ENCODE results near the gene OR2J2.
A peak's percentile ranks its signal among the peaks of the same experiment; 100 is the strongest.
"Not testable (repeated sequence)": the region's sequence is repeated elsewhere in the genome, so short reads cannot be mapped to it uniquely, and the experiment has no call there.

Gene OR2J2

DNA sequence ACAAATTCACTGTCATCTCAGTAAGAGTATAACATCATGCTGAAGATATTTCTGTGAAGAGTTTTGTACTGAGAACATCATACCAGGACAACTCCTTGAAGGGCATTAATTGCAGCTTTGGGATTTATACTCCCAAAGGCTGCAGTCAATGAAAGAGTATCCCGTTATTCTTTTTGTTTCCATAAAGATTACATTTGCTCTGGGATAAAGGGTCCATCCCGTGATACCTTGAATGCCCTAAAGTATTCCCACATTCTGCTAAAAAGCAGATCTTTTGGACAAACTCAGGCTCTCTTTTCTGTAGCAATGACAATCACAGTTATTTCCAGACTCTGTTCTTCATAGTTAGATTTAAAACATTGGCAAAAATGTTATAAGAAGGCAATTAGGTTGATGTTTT, at the start of gene OR2J2:
TSS of gene OR2J2 (plus strand) at position 301 of the 400 bp plus-strand sequence. CDS start 2,729 bp downstream, outside the sequence.
- not testable (repeated sequence) for DNase-seq

DNA sequence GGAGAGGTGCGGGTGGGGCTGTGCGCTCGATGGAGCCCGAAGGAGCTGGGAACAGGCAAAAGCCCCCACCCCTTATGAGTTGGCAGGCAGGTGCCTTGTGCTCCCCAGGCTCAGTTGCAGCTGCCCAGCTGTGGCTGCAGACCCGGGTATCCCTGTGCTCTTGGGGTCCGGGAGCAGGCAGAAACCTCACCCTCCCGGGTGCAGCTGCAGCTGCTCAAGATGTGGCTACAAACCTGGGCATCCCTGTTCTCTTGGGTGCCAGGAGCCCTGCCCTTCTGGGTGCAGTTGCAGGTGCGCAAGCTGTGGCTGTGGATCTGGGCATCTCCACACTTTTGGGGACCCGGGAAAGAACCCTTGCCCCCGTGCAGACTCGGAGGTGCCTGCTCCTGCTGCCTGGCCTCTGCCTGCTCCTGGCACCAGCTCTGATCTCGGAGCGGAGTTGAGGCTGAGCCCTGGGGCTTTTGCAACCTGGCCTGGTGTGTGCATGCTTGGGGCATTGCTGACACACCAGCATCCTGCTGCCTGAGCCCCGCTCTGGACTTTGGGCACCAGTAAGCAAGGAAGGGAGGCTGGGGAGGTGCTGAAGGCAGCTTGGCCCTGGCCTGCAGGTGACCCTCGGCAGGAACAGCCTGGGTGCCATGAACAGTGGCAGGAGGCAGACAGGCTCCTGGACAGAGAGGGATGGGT, 41.2 kb upstream of the OR2J2 start:
- no peak for DNase-seq

DNA sequence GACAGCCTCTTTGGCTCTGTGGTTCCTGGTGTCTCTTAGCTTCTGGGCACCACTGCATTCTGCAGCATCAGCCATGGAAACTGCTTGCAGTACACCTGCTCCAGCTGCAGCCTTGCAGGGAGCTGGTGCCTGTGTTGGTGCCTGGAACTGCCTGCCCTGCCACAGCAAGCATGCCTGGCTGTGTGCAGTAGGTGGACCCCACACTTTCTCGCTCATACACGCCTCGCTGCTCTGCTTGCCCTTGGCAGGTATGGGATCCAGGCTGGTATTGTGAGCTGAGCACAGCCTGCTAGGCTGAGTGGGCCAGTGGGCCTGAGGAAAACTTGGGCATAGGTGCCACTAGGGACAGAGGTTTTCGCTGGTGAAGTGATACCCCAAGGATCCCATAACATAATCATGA, 40.1 kb upstream of the OR2J2 start:
- DNase-seq = no peak

DNA sequence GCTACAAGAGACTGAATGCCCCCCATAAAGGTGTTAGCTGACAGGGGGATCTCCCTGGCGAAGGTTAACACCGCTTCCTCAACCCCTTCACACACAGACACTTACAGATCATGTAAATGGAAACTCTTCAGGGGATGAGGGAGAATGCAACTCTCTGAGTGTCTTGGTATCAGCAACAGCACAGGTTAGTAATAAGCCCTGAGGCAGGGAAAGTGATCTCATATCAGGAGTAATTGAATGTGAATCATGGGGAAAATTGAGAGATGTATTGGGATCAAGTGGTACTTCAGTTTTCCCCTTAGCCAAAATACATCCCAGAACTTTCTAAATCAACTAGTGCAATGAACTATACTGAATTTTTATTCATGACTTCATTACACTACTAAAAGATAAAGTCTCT, 39.0 kb upstream of the OR2J2 start:
- DNase-seq = no peak

DNA sequence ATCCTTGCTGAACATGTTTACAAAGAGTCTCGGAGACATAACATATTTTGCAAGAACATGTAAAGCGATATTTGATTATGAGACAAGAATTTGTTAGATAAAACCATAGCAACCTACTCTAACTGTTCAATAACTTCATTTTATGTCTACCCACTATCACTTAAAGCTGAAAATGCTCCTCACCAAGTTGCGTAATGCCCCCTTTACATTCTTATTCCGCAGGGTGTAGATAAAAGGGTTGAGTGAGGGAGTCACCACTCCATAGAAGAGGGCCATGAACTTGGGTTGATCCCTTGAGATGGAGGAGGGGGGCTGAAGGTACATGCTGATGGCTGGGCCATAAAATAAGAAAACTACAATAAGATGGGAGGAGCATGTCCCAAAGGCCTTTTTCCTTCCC, 33.0 kb upstream of the OR2J2 start:
- no peak for DNase-seq

DNA sequence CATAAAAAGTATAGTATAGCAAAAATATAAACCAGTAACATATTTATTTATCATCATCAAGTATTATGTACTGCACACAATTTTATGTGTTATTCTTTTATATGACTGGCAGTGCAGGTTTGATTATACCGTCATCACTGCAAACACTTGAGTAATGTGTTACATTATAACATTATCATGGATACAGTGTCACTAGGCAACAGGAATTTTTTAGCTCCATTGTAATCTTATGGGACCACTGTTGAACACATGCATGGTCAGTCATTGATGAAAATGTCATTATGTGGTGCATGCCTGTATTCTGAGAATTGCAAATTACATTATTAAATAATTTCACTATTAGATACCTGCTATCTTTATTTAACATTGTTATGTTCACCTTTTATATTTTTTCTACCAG, 29.1 kb upstream of the OR2J2 start:
- DNase-seq = no peak

DNA sequence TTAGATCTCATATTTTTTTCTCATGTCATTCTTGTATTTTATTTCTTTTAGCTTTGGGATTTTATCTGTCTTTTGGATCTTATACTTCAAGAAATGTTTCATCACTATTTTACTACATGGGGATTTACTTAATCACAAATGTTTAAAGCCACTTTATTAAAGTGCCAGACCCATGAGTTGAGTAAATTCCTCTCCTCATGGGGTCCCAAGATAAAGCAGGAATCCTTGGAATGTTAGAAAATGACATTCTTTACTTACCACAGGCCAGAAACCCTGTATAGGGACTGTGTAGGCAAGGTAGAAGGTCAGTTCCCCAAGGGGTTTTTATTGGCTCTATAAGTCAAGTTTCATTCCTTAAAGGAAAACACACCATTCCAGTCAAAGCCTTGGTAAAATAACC, 28.4 kb upstream of the OR2J2 start:
- peak; percentile 19 for DNase-seq

DNA sequence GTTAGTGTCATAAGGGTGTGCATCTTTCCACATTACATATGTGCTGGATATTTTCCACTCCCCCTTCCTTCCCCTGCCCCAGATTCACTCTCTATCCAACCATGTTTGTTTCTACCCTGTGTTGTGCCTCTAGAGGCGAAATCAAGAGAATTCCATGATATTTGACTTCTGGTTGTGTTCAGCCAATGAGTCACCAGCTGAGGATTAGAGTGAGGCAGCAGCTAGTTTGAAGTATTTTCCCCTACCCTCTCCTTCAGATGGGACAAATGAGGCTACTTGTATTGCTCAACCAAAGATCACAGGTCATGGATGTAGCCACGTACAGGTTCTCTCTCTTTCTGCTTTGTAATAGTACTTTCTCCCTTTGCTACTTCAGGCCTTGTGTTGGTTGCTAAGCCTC, 24.5 kb upstream of the OR2J2 start:
- DNase-seq = no peak

DNA sequence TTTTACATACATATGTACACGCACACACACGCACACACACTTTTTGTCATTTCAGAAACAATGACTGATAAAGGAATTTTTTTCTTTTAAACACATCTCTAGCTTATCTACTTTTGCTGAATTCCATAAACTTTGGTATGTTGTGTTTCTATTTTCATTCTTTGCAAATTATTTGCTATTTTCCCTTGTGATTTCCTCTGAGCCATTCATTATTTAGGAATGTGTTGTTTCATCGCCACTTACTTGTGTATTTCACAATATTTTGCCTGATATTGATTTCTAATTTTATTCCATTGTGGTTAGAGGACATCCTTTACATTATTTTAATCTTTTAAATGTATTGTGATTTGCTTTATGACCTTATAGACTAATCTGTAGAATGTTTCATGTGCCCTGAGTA, 23.6 kb upstream of the OR2J2 start:
- DNase-seq = no peak

DNA sequence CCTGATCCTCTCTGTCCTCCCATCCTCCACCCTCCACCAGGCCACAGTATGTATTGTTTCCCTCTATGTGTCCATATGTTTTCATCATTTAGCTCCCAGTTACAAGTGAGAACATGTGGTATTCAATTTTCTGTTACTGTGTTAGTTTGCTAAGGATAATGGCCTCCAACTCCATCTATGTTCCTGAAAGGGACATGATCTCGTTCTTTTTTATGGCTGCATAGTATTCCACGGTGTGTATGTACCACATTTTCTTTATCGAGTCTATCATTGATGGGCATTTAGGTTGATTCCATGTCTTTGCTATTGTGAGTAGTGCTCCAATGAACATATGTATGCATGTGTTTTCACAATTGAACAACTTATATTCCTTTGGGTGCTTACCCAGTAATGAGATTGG, 21.3 kb upstream of the OR2J2 start:
- not testable (repeated sequence) for DNase-seq

DNA sequence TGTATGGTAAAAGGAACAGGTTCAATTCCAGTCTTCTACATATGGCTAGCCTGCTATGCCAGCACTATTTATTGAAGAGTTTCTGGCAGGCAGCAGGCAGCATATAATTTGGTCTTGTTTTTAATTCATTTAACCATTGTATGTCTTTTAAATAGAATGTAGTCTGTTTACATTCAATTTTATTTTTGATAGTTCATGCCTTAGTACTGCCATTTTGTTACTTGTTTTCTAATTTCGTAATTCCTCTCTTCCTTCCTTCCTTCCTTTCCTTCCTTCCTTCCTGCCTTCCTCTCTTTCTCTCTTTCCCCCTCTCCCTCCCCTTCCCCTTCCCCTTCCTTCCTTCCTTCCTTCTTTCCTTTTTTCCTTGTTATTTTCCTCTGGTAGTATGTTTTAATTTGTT, 17.6 kb upstream of the OR2J2 start:
- DNase-seq = no peak

DNA sequence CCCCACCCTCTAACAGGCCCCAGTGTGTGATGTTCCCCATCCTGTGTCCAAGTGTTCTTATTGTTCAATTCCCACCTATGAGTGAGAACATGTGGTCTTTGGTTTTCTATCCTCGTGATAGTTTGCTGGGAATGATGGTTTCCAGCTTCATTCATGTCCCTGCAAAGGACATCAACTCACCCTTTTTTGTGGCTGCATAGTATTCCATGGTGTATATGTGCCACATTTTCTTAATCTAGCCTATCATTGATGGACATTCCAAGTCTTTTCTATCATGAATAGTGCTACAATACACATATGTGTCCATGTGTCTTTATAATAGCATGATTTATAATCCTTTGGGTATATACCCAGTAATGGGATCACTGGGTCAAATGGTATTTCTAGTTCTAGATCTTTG, 15.5 kb upstream of the OR2J2 start:
- DNase-seq = not testable (repeated sequence)

DNA sequence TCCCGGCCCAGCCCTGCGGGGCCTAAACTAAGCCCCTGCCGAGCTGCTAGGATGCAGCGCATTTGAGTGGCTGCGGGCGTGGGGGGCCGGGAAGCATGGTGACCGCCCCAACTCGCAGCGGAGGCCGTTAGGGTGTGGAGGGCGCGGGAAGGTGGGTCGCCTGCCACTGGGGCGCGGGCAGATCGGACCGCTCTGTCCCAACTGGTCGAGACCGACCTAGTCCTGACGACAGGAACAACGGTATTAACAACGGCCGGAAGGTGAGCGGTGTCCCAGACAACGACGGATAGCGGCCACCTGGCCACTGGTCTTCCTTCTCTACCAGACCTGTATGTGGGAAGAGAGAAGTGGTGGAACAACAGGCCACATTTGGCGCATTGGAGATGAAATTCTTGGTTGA, 10.8 kb upstream of the OR2J2 start:
- DNase-seq = not testable (repeated sequence)

DNA sequence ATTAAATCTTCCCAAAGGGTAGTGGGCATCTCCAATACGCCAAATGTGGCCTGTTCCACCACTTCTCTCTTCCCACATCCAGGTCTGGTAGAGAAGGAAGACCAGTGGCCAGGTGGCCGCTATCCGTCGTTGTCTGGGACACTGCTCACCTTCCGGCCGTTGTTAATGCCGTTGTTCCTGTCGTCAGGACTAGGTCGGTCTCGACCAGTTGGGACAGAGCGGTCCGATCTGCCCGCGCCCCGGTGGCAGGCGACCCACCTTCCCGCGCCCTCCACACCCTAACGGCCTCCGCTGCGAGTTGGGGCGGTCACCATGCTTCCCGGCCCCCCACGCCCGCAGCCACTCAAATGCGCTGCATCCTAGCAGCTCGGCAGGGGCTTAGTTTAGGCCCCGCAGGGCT, 5.1 kb upstream of the OR2J2 start:
- not testable (repeated sequence) for DNase-seq

DNA sequence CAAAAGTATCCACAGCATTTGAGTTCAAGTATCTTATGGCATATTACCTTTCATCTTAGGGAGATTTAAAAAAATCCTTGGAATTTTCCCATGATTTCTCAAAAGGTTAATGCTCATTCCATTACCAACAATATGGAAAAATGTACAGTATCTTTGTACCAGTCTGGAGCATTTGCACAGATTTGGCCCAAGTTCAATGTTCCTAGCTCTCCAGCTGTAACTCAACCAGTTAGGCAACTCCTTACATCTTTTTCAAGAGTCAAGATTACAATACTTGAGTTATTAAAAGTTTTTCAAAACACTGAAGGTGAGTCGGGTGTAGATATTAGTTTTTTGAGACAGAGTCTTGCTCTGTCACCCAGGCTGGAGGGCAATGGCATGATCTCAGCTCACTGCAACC, 1.0 kb downstream of the OR2J2 start:
- DNase-seq = no peak

DNA sequence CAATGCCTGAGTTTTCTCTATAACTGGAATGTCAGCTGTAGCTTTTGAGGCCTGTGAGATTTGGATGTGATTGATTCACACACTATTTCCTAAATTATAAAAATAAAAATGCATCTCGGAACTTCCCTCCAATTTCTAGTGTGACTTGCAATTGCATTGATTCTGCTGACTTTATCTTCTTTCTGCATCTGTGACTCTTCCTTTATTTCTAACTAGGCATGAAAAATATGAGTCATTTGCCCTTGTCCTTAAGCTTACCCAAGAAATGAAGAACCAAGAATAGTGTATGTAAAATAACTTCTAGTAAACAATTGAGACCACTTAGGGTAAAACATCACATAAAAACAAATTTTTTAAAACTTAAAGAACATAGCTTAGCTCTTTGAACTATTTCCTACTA, 12.9 kb downstream of the OR2J2 start:
- no peak for DNase-seq

DNA sequence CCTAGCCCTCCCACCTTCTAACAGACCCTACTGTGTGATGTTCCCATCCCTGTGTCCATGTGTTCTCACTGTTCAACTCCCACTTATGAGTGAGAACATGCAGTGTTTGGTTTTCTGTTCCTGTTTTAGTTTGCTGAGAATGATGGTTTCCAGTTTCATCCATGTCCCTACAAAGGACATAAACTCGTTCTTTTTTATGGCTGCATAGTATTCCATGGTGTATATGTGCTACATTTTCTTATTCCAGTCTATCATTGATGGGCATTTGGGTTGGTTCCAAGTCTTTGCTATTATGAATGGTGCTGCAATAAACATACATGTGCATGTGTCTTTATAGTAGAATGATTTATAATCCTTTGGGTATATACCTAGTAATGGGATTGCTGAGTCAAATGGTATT, 18.0 kb downstream of the OR2J2 start:
- not testable (repeated sequence) for DNase-seq

DNA sequence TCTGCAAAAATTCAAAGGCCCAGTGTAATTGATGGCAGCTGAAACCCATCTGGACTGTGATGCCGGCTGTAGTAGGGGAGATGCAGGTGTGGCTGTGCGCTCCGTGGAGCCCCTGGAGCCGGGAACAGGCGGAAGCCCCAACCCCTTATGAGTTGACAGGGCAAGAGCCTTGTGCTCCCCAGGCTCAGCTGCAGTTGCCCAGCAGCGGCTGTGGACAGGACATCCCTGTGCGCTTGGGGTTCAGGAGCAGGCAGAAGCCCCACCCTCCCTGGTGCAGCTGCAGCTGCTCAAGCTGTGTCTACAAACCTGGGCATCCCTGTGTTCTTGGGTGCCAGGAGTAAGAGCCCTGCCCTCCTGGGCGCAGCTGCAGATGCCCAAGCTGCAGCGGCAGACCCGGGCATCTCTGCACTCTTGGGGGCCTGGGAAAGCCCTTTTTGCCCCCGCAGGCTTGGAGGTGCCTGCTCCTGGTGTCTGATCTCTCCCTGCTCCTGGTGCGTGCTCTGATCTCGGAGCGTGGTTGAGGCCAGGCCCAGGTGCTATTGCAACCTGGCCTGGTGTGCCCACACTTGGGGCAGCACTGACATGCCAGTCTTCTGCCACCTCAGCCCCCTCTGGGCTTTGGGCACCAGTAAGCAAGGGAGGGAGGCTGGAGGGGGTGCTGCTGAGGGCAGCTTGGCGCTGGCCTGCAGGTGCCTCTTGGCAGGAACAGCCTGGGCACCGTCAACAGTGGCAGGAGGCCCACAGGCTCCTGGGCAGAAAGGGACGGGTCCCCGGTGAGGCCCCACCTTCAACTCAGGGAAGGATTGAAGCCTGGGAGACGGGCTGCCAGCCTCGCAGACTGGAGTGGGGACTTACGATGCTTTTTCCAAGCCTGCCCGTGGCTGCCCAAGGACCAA, 30.3 kb downstream of the OR2J2 start:
- DNase-seq = no peak

DNA sequence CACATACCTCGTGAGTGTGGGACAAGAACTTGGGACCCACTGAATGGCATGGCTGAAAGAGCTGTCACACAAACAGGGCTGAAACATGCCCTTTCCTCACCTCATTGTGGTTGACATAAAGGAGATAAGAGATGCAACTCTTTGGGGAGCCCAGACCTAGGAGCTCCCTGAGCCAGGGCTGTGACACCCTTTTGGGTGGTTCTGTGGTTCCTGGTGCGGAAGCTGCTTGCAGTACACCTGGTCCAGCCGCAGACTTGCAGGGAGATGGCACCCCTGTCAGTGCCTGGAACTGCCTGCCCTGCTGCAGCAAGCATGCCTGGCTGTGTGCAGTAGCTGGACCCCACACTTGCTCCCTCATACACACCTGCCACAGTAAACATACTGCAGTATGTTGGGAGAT, 31.3 kb downstream of the OR2J2 start:
- no peak for DNase-seq

DNA sequence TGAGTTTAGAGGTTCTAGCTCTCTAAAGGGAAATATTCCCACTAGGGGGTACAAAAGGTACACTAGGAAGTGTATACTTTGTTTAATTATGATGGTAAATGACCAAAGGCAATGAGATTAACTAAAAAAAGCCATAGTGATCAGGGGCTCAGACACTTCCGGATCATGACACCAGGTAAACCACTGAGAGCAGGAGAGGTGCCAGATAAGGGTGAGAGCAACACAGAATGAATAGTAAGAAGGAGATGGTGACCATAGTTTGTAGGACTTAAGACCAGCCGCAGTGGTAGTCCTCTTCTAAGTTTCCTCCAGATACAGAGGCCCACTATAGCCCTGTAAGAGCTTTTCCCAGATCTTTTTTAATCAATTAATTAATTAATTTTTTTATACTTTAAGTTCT, 40.8 kb downstream of the OR2J2 start:
- DNase-seq = no peak

DNA sequence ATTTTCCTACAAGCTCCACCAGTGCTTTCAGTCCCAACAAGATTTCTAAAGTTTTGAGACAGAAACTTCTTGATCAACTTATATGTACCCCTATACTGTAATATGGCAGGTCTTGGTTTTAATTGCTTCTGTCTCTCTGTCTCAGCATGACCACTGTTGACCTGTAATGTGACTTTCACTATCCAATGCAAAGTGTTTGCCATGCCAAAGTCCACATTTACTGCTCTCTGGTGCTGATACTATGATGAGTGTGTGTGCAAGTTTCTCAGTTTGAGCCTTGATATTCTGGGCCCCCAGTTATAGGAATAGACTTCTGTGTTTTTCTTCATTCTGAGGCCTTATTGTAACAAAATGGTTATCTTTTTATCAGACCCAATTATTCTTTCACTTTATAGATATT, 45.8 kb downstream of the OR2J2 start:
- DNase-seq = no peak

DNA sequence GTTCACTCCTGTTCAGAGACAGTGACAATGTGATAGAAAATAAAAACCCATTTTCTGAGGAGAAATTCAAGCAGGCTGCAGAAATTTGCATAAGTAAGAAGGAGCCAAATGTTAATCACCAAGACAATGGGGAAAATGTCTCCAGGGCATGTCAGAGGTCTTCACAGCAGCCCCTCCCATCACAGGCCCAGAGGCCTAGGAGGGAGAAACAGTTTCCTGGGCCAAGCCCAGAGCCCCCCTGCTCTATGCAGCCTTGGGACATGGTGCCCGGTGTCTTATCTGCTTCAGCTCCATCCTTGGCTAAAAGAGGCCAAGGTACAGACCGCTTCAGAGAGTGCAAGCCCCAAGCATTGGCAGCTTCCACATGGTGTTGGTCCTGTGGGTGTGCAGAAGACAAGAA, 46.5 kb downstream of the OR2J2 start:
- DNase-seq = not testable (repeated sequence)

DNA sequence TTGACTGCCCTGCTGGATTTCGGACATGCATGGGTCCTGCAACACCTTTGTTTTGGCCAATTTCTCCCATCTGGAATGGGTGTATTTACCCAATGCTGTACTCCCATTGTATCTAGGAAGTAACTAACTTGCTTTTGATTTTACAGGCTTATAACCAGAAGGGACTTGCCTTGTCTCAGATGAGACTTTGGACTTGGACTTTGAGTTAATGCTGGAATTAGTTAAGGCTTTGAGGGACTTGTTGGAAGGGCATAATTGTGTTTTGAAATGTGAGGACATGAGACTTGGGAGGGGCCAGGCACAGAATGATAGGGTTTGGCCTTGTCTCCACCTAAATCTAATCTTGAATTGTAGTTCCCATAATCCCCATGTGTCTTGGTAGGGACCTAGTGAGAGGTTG, 47.3 kb downstream of the OR2J2 start:
- not testable (repeated sequence) for DNase-seq

All from EL (cell line).